GM12801 (cell line): Measurements from ENCODE around the gene PTPRM.

Source experiments
- TF ChIP-seq, protein P1 (sequence below): IDR thresholded peaks from one replicate; pipeline ENCODE4 v1.5.1; 2011; ENCODE audit warnings: control low read depth; ENCODE audit not compliant: insufficient read length; ENCODE audit errors: extremely low read depth

The PTPRM gene

DNA sequence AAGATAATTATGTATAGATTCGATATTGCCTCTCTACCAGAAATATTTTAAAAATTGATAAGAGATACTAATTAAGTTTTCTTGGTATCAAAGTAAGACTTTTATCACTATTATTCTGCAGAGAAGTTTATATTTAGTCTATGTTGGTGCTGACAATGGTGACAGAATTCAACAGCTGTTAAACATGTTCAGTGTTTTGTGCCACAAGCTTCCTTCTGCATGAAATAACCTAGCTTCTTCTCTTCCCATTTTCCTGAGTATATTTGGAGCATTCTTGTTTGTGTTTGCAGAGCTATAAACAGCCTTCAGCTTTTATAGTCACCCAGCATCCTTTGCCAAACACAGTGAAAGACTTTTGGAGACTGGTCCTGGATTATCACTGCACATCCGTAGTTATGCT lies 812.9 kb downstream of the PTPRM start:
- TF ChIP-seq, protein P1, sequence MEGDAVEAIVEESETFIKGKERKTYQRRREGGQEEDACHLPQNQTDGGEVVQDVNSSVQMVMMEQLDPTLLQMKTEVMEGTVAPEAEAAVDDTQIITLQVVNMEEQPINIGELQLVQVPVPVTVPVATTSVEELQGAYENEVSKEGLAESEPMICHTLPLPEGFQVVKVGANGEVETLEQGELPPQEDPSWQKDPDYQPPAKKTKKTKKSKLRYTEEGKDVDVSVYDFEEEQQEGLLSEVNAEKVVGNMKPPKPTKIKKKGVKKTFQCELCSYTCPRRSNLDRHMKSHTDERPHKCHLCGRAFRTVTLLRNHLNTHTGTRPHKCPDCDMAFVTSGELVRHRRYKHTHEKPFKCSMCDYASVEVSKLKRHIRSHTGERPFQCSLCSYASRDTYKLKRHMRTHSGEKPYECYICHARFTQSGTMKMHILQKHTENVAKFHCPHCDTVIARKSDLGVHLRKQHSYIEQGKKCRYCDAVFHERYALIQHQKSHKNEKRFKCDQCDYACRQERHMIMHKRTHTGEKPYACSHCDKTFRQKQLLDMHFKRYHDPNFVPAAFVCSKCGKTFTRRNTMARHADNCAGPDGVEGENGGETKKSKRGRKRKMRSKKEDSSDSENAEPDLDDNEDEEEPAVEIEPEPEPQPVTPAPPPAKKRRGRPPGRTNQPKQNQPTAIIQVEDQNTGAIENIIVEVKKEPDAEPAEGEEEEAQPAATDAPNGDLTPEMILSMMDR, result no peak

DNA sequence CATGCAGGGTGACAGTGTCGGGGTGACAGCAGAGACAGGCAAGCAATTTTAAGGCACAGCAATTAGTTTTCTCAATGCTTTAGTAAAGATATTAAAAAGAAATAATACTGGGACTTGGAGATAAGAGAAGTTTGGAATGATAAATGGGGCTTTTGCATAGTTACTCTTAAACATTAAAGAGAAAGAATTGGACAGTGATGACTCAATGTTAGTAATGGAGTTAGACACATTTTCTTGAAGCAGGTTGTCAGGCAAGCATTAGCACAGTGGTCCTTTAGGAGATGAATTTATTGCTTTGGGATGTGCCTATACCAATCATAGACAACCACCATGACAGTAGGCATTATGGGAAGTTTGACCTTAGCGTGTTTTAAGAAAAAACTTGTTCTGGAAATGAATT lies 813.8 kb downstream of the PTPRM start:
- TF ChIP-seq, protein P1, result no peak

DNA sequence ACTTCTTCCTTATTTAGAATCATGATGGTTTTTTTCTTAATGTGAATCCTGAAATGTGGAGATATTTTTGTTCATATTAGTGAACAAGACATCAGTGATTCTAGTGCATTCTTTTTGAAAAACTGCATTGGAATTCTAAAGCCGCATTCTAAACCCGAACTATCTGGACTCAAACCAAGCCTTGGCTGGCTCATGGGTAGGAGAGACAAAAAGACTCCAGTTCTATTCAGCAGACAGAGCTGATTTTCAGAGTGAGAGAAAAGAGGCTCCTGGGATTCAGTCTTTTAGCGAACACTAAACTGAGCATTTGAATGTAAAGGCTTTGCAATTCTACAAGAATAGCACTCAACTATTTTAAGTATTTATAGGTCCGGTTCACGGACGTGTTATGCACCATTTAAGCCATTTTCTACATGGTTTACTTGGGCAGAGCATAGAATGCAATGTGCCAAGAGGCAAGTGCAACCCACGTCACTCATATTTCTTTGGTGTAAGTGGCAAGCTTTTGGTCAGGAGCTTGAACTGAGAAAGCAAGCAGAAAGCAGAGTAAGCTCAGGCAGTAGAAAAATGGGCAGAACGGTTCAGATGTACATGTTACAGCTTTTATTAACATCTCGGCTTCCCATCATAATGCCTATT lies 814.8 kb downstream of the PTPRM start:
- TF ChIP-seq, protein P1, result no peak

DNA sequence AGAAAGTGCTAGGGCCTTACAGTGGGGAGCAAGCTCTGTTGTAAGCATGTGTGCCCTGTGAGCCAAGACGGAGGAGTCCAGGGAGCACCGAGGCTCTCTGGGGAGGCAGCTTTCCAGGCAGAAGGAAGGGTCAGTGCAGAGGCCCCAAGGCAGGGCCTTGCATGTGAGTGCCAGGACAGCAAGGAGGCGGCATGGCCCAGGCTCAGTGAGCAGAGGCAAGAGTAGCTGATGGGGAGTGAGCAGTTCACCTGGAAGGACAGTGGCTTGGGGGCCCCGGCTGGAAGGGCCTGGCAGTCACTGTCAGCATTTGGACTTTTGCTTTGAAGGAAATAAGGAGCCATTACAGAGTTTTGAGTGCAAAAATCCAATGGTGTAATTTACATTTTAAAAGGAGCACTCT lies 818.3 kb downstream of the PTPRM start:
- TF ChIP-seq, protein P1, result no peak

DNA sequence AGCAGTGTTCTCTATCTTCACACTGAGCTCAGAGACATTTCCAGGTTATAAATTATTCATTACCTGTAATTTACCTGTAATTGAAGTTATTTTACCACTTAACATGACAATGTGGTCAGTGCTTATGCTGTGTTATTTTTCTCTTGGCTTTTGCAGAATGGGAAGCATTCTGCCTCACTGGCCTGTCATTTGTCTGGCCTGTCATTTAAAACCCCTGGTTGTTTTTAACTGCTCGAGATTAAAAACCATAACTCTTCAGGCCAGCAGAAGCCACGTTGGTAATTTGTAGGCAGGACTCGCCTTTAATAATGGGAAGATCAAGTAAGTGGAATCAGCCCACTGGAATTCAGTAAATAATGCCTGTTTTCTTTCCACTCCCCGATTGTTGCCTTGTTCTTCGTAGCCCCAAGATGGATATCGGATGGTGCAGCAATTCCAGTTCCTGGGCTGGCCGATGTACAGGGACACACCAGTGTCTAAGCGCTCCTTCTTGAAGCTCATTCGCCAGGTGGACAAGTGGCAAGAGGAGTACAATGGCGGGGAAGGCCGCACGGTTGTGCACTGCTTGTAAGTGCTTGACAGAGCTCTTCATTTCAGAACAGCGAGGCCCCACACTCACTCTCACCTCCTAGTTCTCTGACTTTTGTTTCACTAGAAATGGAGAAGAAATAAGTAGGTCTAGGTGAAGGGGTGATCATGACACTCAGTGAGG lies 819.7 kb downstream of the PTPRM start:
- TF ChIP-seq, protein P1, result no peak

DNA sequence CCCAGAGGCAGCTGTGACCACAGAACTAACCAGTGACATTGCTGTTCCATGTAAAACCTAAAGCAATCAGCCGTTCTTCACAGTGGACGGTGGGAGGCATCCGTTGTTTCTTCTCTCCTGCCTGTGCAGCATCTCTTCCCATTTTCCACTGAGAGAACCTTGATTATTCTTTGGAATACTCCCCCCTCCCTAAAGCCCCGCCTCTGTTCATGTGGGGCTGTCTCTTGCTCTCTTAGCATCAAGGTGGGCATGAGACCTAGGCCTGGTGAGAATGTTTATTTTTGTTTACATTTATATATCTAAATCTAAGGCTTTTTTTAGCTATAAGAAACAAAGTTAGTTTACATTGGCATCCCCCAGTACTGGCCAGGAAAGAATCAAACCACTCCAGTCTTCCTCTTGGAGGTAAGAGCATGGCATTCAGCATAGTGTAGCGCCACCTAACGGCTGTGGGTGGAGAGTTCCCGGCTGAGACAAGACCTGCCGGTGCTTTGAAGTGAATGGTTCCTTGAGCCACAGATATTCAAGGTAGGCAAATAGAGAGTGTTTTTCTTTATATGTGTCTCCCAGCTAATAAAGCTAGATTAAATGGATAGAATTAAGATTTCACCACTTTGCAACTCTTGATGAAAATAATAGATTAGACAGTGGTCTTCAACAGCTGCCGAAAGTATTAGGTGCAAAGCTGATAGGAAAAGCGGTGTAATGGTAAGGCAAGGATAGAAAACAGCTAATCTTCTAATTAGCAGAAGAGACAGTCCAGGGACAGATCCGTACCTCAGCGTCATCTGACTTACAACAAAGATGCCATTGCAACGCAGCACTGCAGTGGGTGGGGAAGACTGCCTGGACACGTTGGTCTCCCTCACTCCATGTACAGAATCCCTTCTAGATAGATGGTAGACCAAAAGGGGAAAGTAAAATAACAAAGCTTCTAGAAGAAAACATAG lies 822.5 kb downstream of the PTPRM start:
- TF ChIP-seq, protein P1, result no peak

DNA sequence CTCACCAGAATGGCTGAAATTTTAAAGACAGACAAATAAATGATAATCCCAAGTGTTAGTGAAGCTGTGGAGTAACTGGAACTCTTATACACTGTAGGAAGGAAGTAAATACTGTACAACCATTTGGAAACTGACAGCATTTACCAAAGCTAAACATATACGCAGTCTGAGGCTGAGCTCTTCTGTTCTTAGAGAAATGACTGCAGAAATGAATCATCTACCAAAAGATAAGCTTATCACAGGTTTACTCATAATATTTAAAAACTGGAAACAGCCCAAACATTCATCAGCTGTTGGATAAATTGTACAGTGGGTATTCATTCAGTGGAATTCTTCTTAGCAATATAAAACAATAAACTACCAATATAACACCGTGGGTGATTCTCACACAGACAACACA lies 824.0 kb downstream of the PTPRM start:
- TF ChIP-seq, protein P1, result no peak
